Stimulated activated naive CD8-positive, alpha-beta T cell treated with anti-CD3 and anti-CD28 coated beads, Interleukin-15, amount 100 ng/mL, for 72 hours (primary cell): ENCODE results near the gene ABCA4.

Source experiments
- ATAC-seq: fragments of 150-1000 bp; cut with Tn5 transposase; 2 replicates; pipeline ENCODE4 v1.10.0; 2021; ENCODE audit warnings: mild to moderate bottlenecking, moderate library complexity
- DNase-seq, 2 donors: peaks; one replicate each; pipeline ENCODE4 v3.0.0; 2021 to 2022
- H3K27ac Mint-ChIP-seq, 2 donors: one replicate each; pipeline ENCODE4 v1.8.0; 2022; ENCODE audit warnings: mild to moderate bottlenecking in 2 of 2, mixed read lengths in 2 of 2, moderate library complexity in 2 of 2
- H3K27me3 Mint-ChIP-seq: one replicate; pipeline ENCODE4 v1.8.0; 2022; ENCODE audit warnings: mixed read lengths
- H3K4me1 Mint-ChIP-seq: one replicate; pipeline ENCODE4 v1.8.0; 2022; ENCODE audit warnings: mild to moderate bottlenecking, mixed read lengths
- H3K4me3 Mint-ChIP-seq, 2 donors: one replicate each; pipeline ENCODE4 v1.8.0; 2022; ENCODE audit warnings: mild to moderate bottlenecking in 2 of 2, mixed read lengths in 2 of 2, moderate library complexity in 1 of 2
- H3K9me3 Mint-ChIP-seq, 2 donors: one replicate each; pipeline ENCODE4 v1.8.0; 2022; ENCODE audit warnings: mixed read lengths in 2 of 2

The ABCA4 gene

GRCh38 chr1:94043738-94044289 is 77.1 kb downstream of the ABCA4 start:
- H3K4me1 Mint-ChIP-seq: peaks cover 12% of the 10 kb centered on the region
- no peak for DNase-seq
- no peak for ATAC-seq
- H3K4me3 Mint-ChIP-seq: no peak overlapping the region
- H3K27ac Mint-ChIP-seq: peak overlapping the region in 1 of 2 donors; percentile 7
- H3K9me3 Mint-ChIP-seq: no peaks in the 10 kb centered on the region
- H3K27me3 Mint-ChIP-seq: peaks cover 32% of the 10 kb centered on the region

GRCh38 chr1:94042388-94042787 is 78.6 kb downstream of the ABCA4 start:
- Mint-ChIP-seq H3K4me1 (peaks cover 12% of the 10 kb centered on the region), H3K27ac (peak overlapping the region in 1 of 2 donors; percentile 52), H3K4me3 (no peak overlapping the region), H3K27me3 (peaks cover 46% of the 10 kb centered on the region), H3K9me3 (no peaks in the 10 kb centered on the region)
- ATAC-seq (no peak), DNase-seq (no peak)

- Mint-ChIP-seq H3K27me3 (peaks cover 56% of the 10 kb centered on the region), H3K4me1 (peaks cover 6% of the 10 kb centered on the region), H3K4me3 (no peak overlapping the region), H3K27ac (no peak overlapping the region), H3K9me3 (no peaks in the 10 kb centered on the region)
- ATAC-seq (no peak), DNase-seq (no peak)
Measured at GRCh38 chr1:94039871-94040569, 80.9 kb downstream of the ABCA4 start.

- Mint-ChIP-seq H3K27ac (no peak overlapping the region), H3K4me1 (peaks cover 6% of the 10 kb centered on the region), H3K4me3 (no peak overlapping the region), H3K27me3 (peaks cover 53% of the 10 kb centered on the region), H3K9me3 (no peaks in the 10 kb centered on the region)
- DNase-seq (peak; percentile 41 to 54), ATAC-seq (no peak)
Measured at GRCh38 chr1:94039514-94039870, 81.5 kb downstream of the ABCA4 start.

- Mint-ChIP-seq H3K4me3 (no peak overlapping the region), H3K27ac (peak overlapping the region in 1 of 2 donors; percentile 67), H3K4me1 (no peaks in the 10 kb centered on the region), H3K27me3 (peaks cover 47% of the 10 kb centered on the region), H3K9me3 (no peaks in the 10 kb centered on the region)
- DNase-seq (no peak), ATAC-seq (no peak)
Measured at GRCh38 chr1:94038511-94038910, 82.4 kb downstream of the ABCA4 start.

GRCh38 chr1:94037392-94038229 is 83.3 kb downstream of the ABCA4 start:
- no peaks in the 10 kb centered on the region for H3K9me3 Mint-ChIP-seq
- peak in 1 of 2 donors; percentile 59 for DNase-seq
- peak; percentile 88 for ATAC-seq
- peak overlapping the region in 1 of 2 donors; percentile 19 for H3K4me3 Mint-ChIP-seq
- H3K4me1 Mint-ChIP-seq: no peaks in the 10 kb centered on the region
- peaks cover 47% of the 10 kb centered on the region for H3K27me3 Mint-ChIP-seq
- H3K27ac Mint-ChIP-seq: peak overlapping the region in 1 of 2 donors; percentile 89

- Mint-ChIP-seq H3K27me3 (peaks cover 47% of the 10 kb centered on the region), H3K27ac (peak overlapping the region in 1 of 2 donors; percentile 89), H3K9me3 (no peaks in the 10 kb centered on the region), H3K4me3 (no peak overlapping the region), H3K4me1 (no peaks in the 10 kb centered on the region)
- ATAC-seq: no peak
- DNase-seq: no peak
Measured at GRCh38 chr1:94036730-94037129, 84.2 kb downstream of the ABCA4 start.

- peaks cover 25% of the 10 kb centered on the region for H3K27me3 Mint-ChIP-seq
- no peaks in the 10 kb centered on the region for H3K9me3 Mint-ChIP-seq
- no peaks in the 10 kb centered on the region for H3K4me1 Mint-ChIP-seq
- H3K4me3 Mint-ChIP-seq: no peak overlapping the region
- no peak overlapping the region for H3K27ac Mint-ChIP-seq
- no peak for DNase-seq
- ATAC-seq: no peak
Measured at GRCh38 chr1:94033849-94034248, 87.1 kb downstream of the ABCA4 start.

- no peak overlapping the region for H3K27ac Mint-ChIP-seq
- DNase-seq (no peak), ATAC-seq (no peak)
- H3K4me1 Mint-ChIP-seq: no peaks in the 10 kb centered on the region
- H3K4me3 Mint-ChIP-seq: no peak overlapping the region
- H3K9me3 Mint-ChIP-seq: no peaks in the 10 kb centered on the region
- peaks cover 13% of the 10 kb centered on the region for H3K27me3 Mint-ChIP-seq
Measured at GRCh38 chr1:94032637-94033036, 88.3 kb downstream of the ABCA4 start.

- H3K9me3 Mint-ChIP-seq: no peaks in the 10 kb centered on the region
- ATAC-seq (no peak), DNase-seq (no peak)
- H3K27ac Mint-ChIP-seq: no peak overlapping the region
- no peak overlapping the region for H3K4me3 Mint-ChIP-seq
- peaks cover 3% of the 10 kb centered on the region for H3K27me3 Mint-ChIP-seq
- no peaks in the 10 kb centered on the region for H3K4me1 Mint-ChIP-seq
Measured at GRCh38 chr1:94031591-94031990, 89.4 kb downstream of the ABCA4 start.

- H3K27me3 Mint-ChIP-seq: no peaks in the 10 kb centered on the region
Measured at GRCh38 chr1:94031154-94031553, 89.8 kb downstream of the ABCA4 start.

GRCh38 chr1:94029130-94029993 is 91.6 kb downstream of the ABCA4 start:
- H3K4me1 Mint-ChIP-seq: peaks cover 4% of the 10 kb centered on the region
- H3K27ac Mint-ChIP-seq: no peak overlapping the region
- peak; percentile 59 for ATAC-seq
- H3K9me3 Mint-ChIP-seq: no peaks in the 10 kb centered on the region
- H3K27me3 Mint-ChIP-seq: peaks cover 8% of the 10 kb centered on the region
- no peak overlapping the region for H3K4me3 Mint-ChIP-seq
- no peak for DNase-seq

More at GRCh38 chr1:94031154-94031553, 89.8 kb downstream of the ABCA4 start:
- Mint-ChIP-seq H3K4me1 (peaks cover 1% of the 10 kb centered on the region), H3K27ac (no peak overlapping the region), H3K4me3 (no peak overlapping the region), H3K9me3 (no peaks in the 10 kb centered on the region)
- ATAC-seq (no peak), DNase-seq (no peak)

GRCh38 chr1:94027721-94028515 is 93.0 kb downstream of the ABCA4 start:
- H3K27ac Mint-ChIP-seq: no peak overlapping the region
- no peak for DNase-seq
- H3K9me3 Mint-ChIP-seq: no peaks in the 10 kb centered on the region
- H3K4me3 Mint-ChIP-seq: no peak overlapping the region
- peaks cover 8% of the 10 kb centered on the region for H3K27me3 Mint-ChIP-seq
- ATAC-seq: no peak
- H3K4me1 Mint-ChIP-seq: peaks cover 4% of the 10 kb centered on the region

GRCh38 chr1:94026619-94027380 is 94.1 kb downstream of the ABCA4 start:
- peaks cover 4% of the 10 kb centered on the region for H3K4me1 Mint-ChIP-seq
- DNase-seq: no peak
- H3K4me3 Mint-ChIP-seq: no peak overlapping the region
- no peak for ATAC-seq
- H3K9me3 Mint-ChIP-seq: no peaks in the 10 kb centered on the region
- H3K27me3 Mint-ChIP-seq: peaks cover 8% of the 10 kb centered on the region
- H3K27ac Mint-ChIP-seq: peak overlapping the region in 1 of 2 donors; percentile 53
